Lung microvascular endothelial cell (primary cell): ENCODE data around the gene JMJD4. TPM values are rescaled to one million over a fixed set of nuclear protein-coding genes. Genes with fewer than 3 reads are reported as not detected.

ENCODE experiments used
- DNase-seq, 2 donors: peaks; one replicate each; pipeline versions ENCODE4 v3.0.0 to v3.0.0-alpha.2; 2010; ENCODE audit warnings: low read depth in 2 of 2
- total RNA-seq: library from RNA; depleted of rRNA; stranded (reverse); fragments of >200 nt; gene quantifications from 2 replicates; pipeline ENCODE4 v1.2.1, GENCODE V29; 2014

Gene JMJD4
- total RNA-seq, 1 donor from 2014 or later: 21.0 TPM

- no peak for DNase-seq
These were observed 33.5 kb upstream of the JMJD4 start for GRCh38 chr1:227768640-227769039.

- DNase-seq: no peak
These were observed 33.0 kb upstream of the JMJD4 start for GRCh38 chr1:227768125-227768439.

GRCh38 chr1:227767401-227768124 is 32.5 kb upstream of the JMJD4 start:
- no peak for DNase-seq

GRCh38 chr1:227766653-227767277 is 31.7 kb upstream of the JMJD4 start:
- no peak for DNase-seq

GRCh38 chr1:227766015-227766634 is 31.0 kb upstream of the JMJD4 start:
- DNase-seq: no peak

- DNase-seq: no peak
These were observed 30.3 kb upstream of the JMJD4 start for GRCh38 chr1:227765261-227766014.

- no peak for DNase-seq
These were observed 28.9 kb upstream of the JMJD4 start for GRCh38 chr1:227764019-227764391.

- no peak for DNase-seq
These were observed 28.3 kb upstream of the JMJD4 start for GRCh38 chr1:227763246-227764018.

- peak; percentile 82 to 84 for DNase-seq
These were observed 27.3 kb upstream of the JMJD4 start for GRCh38 chr1:227762231-227762911.

- no peak for DNase-seq
These were observed 26.6 kb upstream of the JMJD4 start for GRCh38 chr1:227761621-227762230.

- DNase-seq: no peak
These were observed 25.3 kb upstream of the JMJD4 start for GRCh38 chr1:227760377-227760776.

GRCh38 chr1:227759341-227760300 is 24.5 kb upstream of the JMJD4 start:
- peak; percentile 43 to 97 for DNase-seq

- DNase-seq: no peak
These were observed 23.3 kb upstream of the JMJD4 start for GRCh38 chr1:227758366-227758765.

- DNase-seq: no peak
These were observed 22.7 kb upstream of the JMJD4 start for GRCh38 chr1:227757781-227758180.

GRCh38 chr1:227756172-227756959 is 21.3 kb upstream of the JMJD4 start:
- DNase-seq: no peak

- DNase-seq: no peak
These were observed 19.9 kb upstream of the JMJD4 start for GRCh38 chr1:227754958-227755357.

GRCh38 chr1:227753999-227754711 is 19.1 kb upstream of the JMJD4 start:
- DNase-seq: peak; percentile 17 to 29
